ENCODE measurements around the gene TOLLIP.

TOLLIP gene

DNA sequence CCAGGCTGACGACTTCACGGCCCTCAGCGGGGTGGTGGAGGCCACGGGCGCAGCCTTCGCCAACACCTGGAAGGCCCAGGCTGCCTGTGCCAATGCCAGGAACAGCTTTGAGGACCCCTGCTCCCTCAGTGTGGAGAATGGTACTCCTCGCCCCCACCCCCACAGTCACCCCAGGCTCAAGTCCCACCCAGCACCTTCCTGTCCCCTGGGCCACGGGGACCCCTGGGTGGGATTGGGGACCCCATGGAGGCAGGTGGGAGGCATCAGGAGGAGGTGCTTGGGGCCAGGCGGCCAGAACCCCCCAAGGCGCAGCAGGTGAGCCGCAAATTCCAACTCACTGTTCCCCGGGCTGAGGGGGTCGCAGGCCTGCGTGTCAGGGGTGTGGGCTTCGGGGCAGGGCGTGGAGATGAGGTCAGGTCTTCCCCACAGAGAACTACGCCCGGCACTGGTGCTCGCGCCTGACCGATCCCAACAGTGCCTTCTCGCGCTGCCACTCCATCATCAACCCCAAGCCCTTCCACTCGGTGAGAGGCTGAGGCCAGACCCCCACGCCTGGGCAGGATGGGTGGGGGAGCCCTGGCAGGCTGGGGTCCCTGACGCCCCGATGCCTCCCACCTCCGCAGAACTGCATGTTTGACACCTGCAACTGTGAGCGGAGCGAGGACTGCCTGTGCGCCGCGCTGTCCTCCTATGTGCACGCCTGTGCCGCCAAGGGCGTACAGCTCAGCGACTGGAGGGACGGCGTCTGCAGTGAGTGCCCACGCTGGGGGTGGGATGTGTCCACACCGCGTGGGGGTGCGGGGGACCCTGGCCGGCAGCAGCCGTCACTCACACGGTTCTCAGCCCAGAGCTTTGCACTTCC, 77.2 kb downstream of the TOLLIP start:
- no peaks in the 10 kb centered on the region for H3K9me3 ChIP-seq (replicated peaks in 1 of 11)
- peaks cover 0 to 24% (median 8%) of the 10 kb centered on the region in 10 experiments; a peak in 8 of 20 replicates for H3K4me1 ChIP-seq
- no peak overlapping the region for H3K4me3 ChIP-seq
- no peak for TF ChIP-seq Cebpa-rat (IDR thresholded peaks at IDR 0.05)
- peak overlapping the region in 1 of 11 experiments; percentile 70; a peak in 4 of 22 replicates for H3K4me2 ChIP-seq
- peaks cover 0 to 69% (median 4%) of the 10 kb centered on the region in 11 experiments; a peak in 9 of 22 replicates for H4K20me1 ChIP-seq
- H3K27ac ChIP-seq = no peak overlapping the region
- peaks cover 0 to 29% (median 21%) of the 10 kb centered on the region in 11 experiments; a peak in 15 of 22 replicates for H3K27me3 ChIP-seq
- no peak overlapping the region for H3K9ac ChIP-seq
- no peaks in the 10 kb centered on the region for H3K36me3 ChIP-seq

DNA sequence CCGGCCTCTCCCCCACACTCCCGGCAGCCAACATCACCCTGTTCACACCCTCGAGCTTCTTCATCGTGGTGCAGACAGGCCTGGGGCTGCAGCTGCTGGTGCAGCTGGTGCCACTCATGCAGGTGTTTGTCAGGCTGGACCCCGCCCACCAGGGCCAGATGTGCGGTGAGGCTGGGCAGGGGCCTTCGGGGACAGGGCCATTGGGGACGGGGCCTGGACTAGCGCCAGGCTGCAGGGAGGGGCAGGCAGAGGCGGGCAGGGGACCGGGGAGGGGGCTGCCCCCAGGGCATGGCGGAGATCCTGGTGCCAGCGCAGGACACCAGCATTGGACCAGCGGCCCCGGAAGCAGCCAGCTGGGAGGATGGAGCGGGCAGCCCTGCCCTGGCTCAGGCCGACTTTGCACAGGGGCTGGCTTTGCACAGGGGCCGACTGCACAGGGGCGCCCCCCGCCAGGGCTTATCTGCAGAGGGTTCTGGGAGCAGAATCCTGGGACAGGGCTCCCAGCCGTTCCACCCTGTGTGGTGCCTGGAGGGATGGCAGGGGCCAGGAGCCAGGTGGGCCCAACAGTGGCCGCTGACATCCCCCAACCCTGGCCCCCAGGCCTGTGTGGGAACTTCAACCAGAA, 77.9 kb downstream of the TOLLIP start:
- Histone ChIP-seq H4K20me1 (peaks cover 0 to 62% (median 2%) of the 10 kb centered on the region in 11 experiments; a peak in 9 of 22 replicates), H3K27ac (no peak overlapping the region), H3K9ac (no peak overlapping the region), H3K9me3 (replicated peaks in 1 of 11) (no peaks in the 10 kb centered on the region), H3K4me3 (no peak overlapping the region), H3K27me3 (peaks cover 0 to 24% (median 16%) of the 10 kb centered on the region in 11 experiments; a peak in 13 of 22 replicates), H3K4me1 (peaks cover 0 to 24% (median 8%) of the 10 kb centered on the region in 10 experiments; a peak in 8 of 20 replicates), H3K4me2 (peak overlapping the region in 7 of 11 experiments; percentile 28 to 70 (median 44); a peak in 10 of 22 replicates), H3K36me3 (no peaks in the 10 kb centered on the region)
- TF ChIP-seq Cebpa-rat (IDR thresholded peaks at IDR 0.05) = no peak

DNA sequence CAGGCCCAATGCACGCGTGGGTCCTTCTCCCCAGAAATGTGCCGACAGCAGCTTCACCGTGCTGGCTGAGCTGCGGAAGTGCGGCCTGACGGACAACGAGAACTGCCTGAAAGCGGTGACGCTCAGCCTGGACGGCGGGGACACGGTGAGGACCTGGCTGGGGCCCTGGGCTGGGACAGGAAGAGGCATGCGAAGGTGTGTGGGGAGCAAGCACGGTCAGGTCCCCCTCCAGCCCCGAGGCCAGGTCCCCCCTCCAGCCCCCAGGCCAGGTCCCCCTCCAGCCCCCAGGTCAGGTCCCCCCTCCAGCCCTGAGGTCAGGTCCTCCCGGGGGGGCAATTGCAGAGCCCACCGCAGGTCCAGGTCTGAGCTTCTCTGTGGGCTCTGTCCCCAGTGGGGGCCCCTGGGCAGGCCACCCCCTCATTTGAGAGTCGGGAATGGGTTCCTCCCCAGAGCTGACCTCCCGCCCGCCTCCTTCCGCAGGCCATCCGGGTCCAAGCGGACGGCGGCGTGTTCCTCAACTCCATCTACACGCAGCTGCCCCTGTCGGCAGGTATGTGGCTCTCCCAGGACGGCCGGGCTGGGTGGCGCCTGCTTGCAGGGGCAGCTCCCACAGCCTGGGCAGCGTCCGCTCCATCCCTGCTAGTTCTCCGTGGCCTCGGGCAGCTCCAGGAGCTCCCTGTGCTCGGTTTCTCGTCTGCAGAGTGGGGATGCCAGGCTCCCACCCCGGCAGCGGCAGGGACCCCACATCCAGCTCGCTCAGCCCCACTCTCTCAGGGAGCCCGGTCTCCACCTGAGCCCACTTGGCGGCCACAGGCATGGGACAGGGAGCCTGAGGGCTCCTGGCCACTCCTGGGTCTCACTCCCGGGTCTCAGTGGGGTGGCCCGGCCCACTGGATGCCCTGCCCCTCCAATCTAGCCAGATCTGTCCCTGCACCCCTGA, 78.7 kb downstream of the TOLLIP start:
- TF ChIP-seq Cebpa-rat (IDR thresholded peaks at IDR 0.05) = no peak
- peaks cover 0 to 16% (median 9%) of the 10 kb centered on the region in 11 experiments; a peak in 10 of 22 replicates for H3K27me3 ChIP-seq

DNA sequence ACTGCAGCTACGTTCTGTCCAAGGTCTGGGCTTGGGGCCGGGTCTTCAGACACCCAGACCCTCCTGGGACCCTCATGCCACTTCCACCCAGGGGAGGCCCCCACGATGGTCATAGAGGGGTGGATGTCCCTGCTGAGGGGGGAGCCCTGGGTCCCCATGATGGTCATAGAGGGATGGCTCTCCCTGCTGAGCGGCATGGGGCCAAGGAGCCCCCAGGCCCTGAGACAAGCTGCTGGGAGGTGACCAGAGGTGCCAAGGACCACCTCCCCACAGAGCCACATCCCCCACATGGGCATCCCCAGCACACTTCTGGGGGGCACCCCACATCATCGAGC, 79.3 kb downstream of the TOLLIP start:
- H3K36me3 ChIP-seq = no peaks in the 10 kb centered on the region
- no peak overlapping the region for H3K4me3 ChIP-seq
- peaks cover 0 to 21% (median 8%) of the 10 kb centered on the region in 10 experiments; a peak in 8 of 20 replicates for H3K4me1 ChIP-seq
- no peak for TF ChIP-seq Cebpa-rat (IDR thresholded peaks at IDR 0.05)
- no peak overlapping the region for H3K4me2 ChIP-seq
- H3K9ac ChIP-seq = no peak overlapping the region
- peaks cover 0 to 53% (median 0%) of the 10 kb centered on the region in 11 experiments; a peak in 8 of 22 replicates for H4K20me1 ChIP-seq
- no peaks in the 10 kb centered on the region for H3K9me3 ChIP-seq (replicated peaks in 1 of 11)
- no peak overlapping the region for H3K27ac ChIP-seq
- H3K27me3 ChIP-seq = peaks cover 0 to 16% (median 12%) of the 10 kb centered on the region in 11 experiments; a peak in 12 of 22 replicates

More for the DNA sequence above, 78.7 kb downstream of the TOLLIP start:
- Histone ChIP-seq H3K27ac (no peak overlapping the region), H3K4me3 (no peak overlapping the region), H3K4me1 (peaks cover 0 to 24% (median 8%) of the 10 kb centered on the region in 10 experiments; a peak in 8 of 20 replicates), H4K20me1 (peaks cover 0 to 55% (median 0%) of the 10 kb centered on the region in 11 experiments; a peak in 9 of 22 replicates), H3K9me3 (replicated peaks in 1 of 11) (no peaks in the 10 kb centered on the region), H3K4me2 (peak overlapping the region in 7 of 11 experiments; percentile 28 to 70 (median 44); a peak in 12 of 22 replicates), H3K36me3 (no peaks in the 10 kb centered on the region), H3K9ac (no peak overlapping the region)

DNA sequence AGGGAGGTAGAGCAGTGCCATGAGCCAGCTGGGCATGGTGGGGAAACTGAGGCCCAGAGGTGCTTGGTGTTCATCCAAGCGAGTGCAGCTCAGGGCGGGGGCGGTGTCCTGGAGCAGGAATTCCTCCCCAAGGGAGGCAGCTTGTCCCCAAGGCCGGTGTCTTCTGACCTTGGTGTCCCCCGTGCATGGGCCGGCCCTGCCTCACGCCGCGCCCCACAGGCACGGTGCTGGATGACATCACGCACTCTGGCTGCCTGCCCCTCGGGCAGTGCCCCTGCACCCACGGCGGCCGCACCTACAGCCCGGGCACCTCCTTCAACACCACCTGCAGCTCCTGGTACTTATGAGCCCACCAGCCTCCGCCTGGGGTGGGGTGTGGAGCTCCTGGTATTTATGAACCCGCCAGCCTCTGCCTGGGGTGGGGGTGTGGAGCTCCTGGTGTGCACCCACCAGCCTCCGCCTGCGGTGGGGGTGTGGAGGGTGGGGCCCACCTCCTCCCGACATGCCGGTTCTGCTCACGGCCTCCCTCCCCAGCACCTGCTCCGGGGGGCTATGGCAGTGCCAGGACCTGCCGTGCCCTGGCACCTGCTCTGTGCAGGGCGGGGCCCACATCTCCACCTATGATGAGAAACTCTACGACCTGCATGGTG, 79.8 kb downstream of the TOLLIP start:
- no peak overlapping the region for H3K4me2 ChIP-seq

DNA sequence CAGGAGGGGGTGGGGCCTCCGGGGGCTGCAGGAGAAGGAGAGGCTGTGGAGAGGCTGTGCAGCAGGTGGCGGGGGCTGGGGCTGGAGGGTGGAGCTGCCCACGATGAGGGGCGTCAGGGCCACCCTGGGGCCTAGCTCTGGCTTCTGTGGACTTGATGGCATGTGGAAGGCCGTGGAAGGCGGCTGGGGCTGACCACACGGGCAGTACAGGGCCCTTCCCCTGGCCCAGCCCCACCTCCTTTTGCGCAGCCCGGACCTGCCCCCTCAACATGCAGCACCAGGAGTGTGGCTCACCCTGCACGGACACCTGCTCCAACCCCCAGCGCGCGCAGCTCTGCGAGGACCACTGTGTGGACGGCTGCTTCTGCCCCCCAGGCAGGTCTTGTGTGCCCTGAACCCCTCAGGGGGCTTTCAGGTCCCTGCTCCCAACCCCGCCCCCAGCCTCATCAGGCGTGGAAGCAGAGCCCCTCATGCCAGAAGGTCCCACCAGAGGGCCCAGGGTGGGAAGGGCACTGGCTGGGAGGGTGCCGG, 80.4 kb downstream of the TOLLIP start:
- no peak for TF ChIP-seq Cebpa-rat (IDR thresholded peaks at IDR 0.05)
- peaks cover 0 to 16% (median 14%) of the 10 kb centered on the region in 11 experiments; a peak in 13 of 22 replicates for H3K27me3 ChIP-seq

More for the DNA sequence above, 79.8 kb downstream of the TOLLIP start:
- peaks cover 0 to 19% (median 8%) of the 10 kb centered on the region in 10 experiments; a peak in 8 of 20 replicates for H3K4me1 ChIP-seq
- H3K9me3 ChIP-seq (replicated peaks in 1 of 11) = no peaks in the 10 kb centered on the region
- H3K27me3 ChIP-seq = peaks cover 0 to 16% (median 13%) of the 10 kb centered on the region in 11 experiments; a peak in 13 of 22 replicates
- H4K20me1 ChIP-seq = peaks cover 0 to 50% (median 0%) of the 10 kb centered on the region in 11 experiments; a peak in 7 of 22 replicates
- no peak overlapping the region for H3K9ac ChIP-seq
- no peak overlapping the region for H3K4me3 ChIP-seq
- H3K36me3 ChIP-seq = no peaks in the 10 kb centered on the region
- H3K27ac ChIP-seq = no peak overlapping the region
- no peak for TF ChIP-seq Cebpa-rat (IDR thresholded peaks at IDR 0.05)

DNA sequence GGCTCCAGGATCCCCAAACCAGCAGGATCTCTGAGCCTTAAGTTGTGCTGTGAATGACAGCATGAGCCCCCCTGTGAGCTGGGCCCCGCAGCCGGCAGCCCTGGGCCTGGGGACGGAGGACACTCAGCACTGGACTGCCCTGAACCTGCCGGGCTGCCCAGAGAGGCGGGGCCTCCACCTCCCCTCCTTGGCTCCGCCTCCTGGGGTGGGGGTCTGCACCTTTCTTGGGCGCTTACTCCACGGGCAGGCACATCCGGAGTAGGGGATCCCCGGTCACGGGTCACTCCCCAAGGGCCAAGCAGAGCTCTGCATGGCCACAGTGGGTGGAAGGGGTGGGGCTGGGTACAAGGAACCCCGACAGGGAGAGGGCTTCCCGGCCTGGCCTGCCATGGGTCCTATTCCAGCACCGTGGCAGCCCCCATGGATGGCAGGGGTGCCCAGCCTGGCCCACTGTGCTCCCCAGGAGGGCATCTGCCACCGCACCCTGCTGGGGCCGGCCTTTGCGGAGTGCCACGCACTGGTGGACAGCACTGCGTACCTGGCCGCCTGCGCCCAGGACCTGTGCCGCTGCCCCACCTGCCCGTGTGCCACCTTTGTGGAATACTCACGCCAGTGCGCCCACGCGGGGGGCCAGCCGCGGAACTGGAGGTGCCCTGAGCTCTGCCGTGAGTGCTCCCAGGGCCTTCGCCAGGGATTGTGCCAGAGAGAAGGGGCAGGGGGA, 81.2 kb downstream of the TOLLIP start:
- H3K4me2 ChIP-seq = no peak overlapping the region
- H3K27me3 ChIP-seq = peaks cover 0 to 22% (median 15%) of the 10 kb centered on the region in 11 experiments; a peak in 13 of 22 replicates
- H3K4me1 ChIP-seq = peaks cover 0 to 19% (median 8%) of the 10 kb centered on the region in 10 experiments; a peak in 8 of 20 replicates
- H3K4me3 ChIP-seq = no peak overlapping the region
- no peak for TF ChIP-seq Cebpa-rat (IDR thresholded peaks at IDR 0.05)
- no peak overlapping the region for H3K9ac ChIP-seq
- H3K27ac ChIP-seq = no peak overlapping the region
- no peaks in the 10 kb centered on the region for H3K9me3 ChIP-seq (replicated peaks in 1 of 11)
- H4K20me1 ChIP-seq = peaks cover 0 to 50% (median 0%) of the 10 kb centered on the region in 11 experiments; a peak in 7 of 22 replicates
- H3K36me3 ChIP-seq = no peaks in the 10 kb centered on the region

More for the DNA sequence above, 80.4 kb downstream of the TOLLIP start:
- H4K20me1 ChIP-seq = peaks cover 0 to 50% (median 0%) of the 10 kb centered on the region in 11 experiments; a peak in 7 of 22 replicates
- H3K9me3 ChIP-seq (replicated peaks in 1 of 11) = no peaks in the 10 kb centered on the region
- no peak overlapping the region for H3K9ac ChIP-seq
- H3K4me2 ChIP-seq = no peak overlapping the region
- peaks cover 0 to 19% (median 8%) of the 10 kb centered on the region in 10 experiments; a peak in 8 of 20 replicates for H3K4me1 ChIP-seq
- no peak overlapping the region for H3K27ac ChIP-seq
- H3K36me3 ChIP-seq = no peaks in the 10 kb centered on the region
- H3K4me3 ChIP-seq = no peak overlapping the region
